ENCODE measurements around the gene SLC16A2. TPM values are rescaled to one million over a fixed set of nuclear protein-coding genes. Genes with fewer than 3 reads are reported as not detected.

The SLC16A2 gene
- total RNA-seq, 1 donor from 2014 or later, result 12.5 TPM

- Histone ChIP-seq H3K9me3 (ENCODE audit: control insufficient read depth in 3 of 3, low read length in 3 of 3) (no peaks in the 10 kb centered on the region), H3K27me3 (ENCODE audit: control insufficient read depth in 3 of 3, insufficient read depth in 3 of 3, low read length in 3 of 3) (peaks cover 0 to 24% (median 0%) of the 10 kb centered on the region in 3 donors), H3K4me3 (ENCODE audit: low read length in 3 of 3) (peak overlapping the region; percentile 70 to 74 (median 70)), H3K4me1 (ENCODE audit: control insufficient read depth in 3 of 3, insufficient read depth in 3 of 3, low read length in 3 of 3) (peaks cover 9 to 13% (median 10%) of the 10 kb centered on the region in 3 donors), H3K27ac (ENCODE audit: low read depth, low read length) (peak overlapping the region; percentile 80), H3K36me3 (ENCODE audit: control insufficient read depth in 3 of 3, insufficient read depth in 3 of 3, low read length in 3 of 3) (no peaks in the 10 kb centered on the region), H3K9ac (ENCODE audit: low read depth in 1 of 3, low read length in 3 of 3) (peak overlapping the region; percentile 57 to 79 (median 70))
Measured at GRCh38 chrX:74420196-74421035, 877 bp upstream of the SLC16A2 start.

- Histone ChIP-seq H3K9me3 (ENCODE audit: control insufficient read depth in 3 of 3, low read length in 3 of 3) (no peaks in the 10 kb centered on the region), H3K4me1 (ENCODE audit: control insufficient read depth in 3 of 3, insufficient read depth in 3 of 3, low read length in 3 of 3) (peaks cover 9 to 13% (median 10%) of the 10 kb centered on the region in 3 donors), H3K9ac (ENCODE audit: low read depth in 1 of 3, low read length in 3 of 3) (peak overlapping the region in 1 of 3 donors; percentile 43), H3K4me3 (ENCODE audit: low read length in 3 of 3) (peak overlapping the region; percentile 55 to 70 (median 70)), H3K27me3 (ENCODE audit: control insufficient read depth in 3 of 3, insufficient read depth in 3 of 3, low read length in 3 of 3) (peaks cover 0 to 20% (median 0%) of the 10 kb centered on the region in 3 donors), H3K36me3 (ENCODE audit: control insufficient read depth in 3 of 3, insufficient read depth in 3 of 3, low read length in 3 of 3) (no peaks in the 10 kb centered on the region), H3K27ac (ENCODE audit: low read depth, low read length) (no peak overlapping the region)
Measured at GRCh38 chrX:74421740-74422352, 553 bp downstream of the SLC16A2 start.

- peaks cover 0 to 18% (median 0%) of the 10 kb centered on the region in 3 donors for H3K27me3 ChIP-seq (ENCODE audit: control insufficient read depth in 3 of 3, insufficient read depth in 3 of 3, low read length in 3 of 3)
- H3K9me3 ChIP-seq (ENCODE audit: control insufficient read depth in 3 of 3, low read length in 3 of 3), result no peaks in the 10 kb centered on the region
- peaks cover 9 to 13% (median 10%) of the 10 kb centered on the region in 3 donors for H3K4me1 ChIP-seq (ENCODE audit: control insufficient read depth in 3 of 3, insufficient read depth in 3 of 3, low read length in 3 of 3)
- H3K9ac ChIP-seq (ENCODE audit: low read depth in 1 of 3, low read length in 3 of 3), result peak overlapping the region; percentile 34 to 73 (median 61)
- H3K27ac ChIP-seq (ENCODE audit: low read depth, low read length), result no peak overlapping the region
- peak overlapping the region; percentile 55 to 70 (median 60) for H3K4me3 ChIP-seq (ENCODE audit: low read length in 3 of 3)
- no peaks in the 10 kb centered on the region for H3K36me3 ChIP-seq (ENCODE audit: control insufficient read depth in 3 of 3, insufficient read depth in 3 of 3, low read length in 3 of 3)
Measured at GRCh38 chrX:74422576-74423288, 1.4 kb downstream of the SLC16A2 start.

- peaks cover 0 to 11% (median 0%) of the 10 kb centered on the region in 3 donors for H3K27me3 ChIP-seq (ENCODE audit: control insufficient read depth in 3 of 3, insufficient read depth in 3 of 3, low read length in 3 of 3)
- peak overlapping the region in 1 of 3 donors; percentile 70 for H3K4me3 ChIP-seq (ENCODE audit: low read length in 3 of 3)
- no peak overlapping the region for H3K27ac ChIP-seq (ENCODE audit: low read depth, low read length)
- H3K9me3 ChIP-seq (ENCODE audit: control insufficient read depth in 3 of 3, low read length in 3 of 3), result no peaks in the 10 kb centered on the region
- H3K4me1 ChIP-seq (ENCODE audit: control insufficient read depth in 3 of 3, insufficient read depth in 3 of 3, low read length in 3 of 3), result peaks cover 9 to 13% (median 10%) of the 10 kb centered on the region in 3 donors
- H3K36me3 ChIP-seq (ENCODE audit: control insufficient read depth in 3 of 3, insufficient read depth in 3 of 3, low read length in 3 of 3), result no peaks in the 10 kb centered on the region
- H3K9ac ChIP-seq (ENCODE audit: low read depth in 1 of 3, low read length in 3 of 3), result peak overlapping the region in 2 of 3 donors; percentile 61 to 73
Measured at GRCh38 chrX:74423289-74423998, 2.2 kb downstream of the SLC16A2 start.

- H3K27ac ChIP-seq (ENCODE audit: low read depth, low read length), result no peak overlapping the region
- no peaks in the 10 kb centered on the region for H3K9me3 ChIP-seq (ENCODE audit: control insufficient read depth in 3 of 3, low read length in 3 of 3)
- H3K4me1 ChIP-seq (ENCODE audit: control insufficient read depth in 3 of 3, insufficient read depth in 3 of 3, low read length in 3 of 3), result peaks cover 0 to 4% (median 3%) of the 10 kb centered on the region in 3 donors
- no peak overlapping the region for H3K4me3 ChIP-seq (ENCODE audit: low read length in 3 of 3)
- no peak overlapping the region for H3K9ac ChIP-seq (ENCODE audit: low read depth in 1 of 3, low read length in 3 of 3)
- H3K27me3 ChIP-seq (ENCODE audit: control insufficient read depth in 3 of 3, insufficient read depth in 3 of 3, low read length in 3 of 3), result peaks cover 0 to 2% (median 0%) of the 10 kb centered on the region in 3 donors
- H3K36me3 ChIP-seq (ENCODE audit: control insufficient read depth in 3 of 3, insufficient read depth in 3 of 3, low read length in 3 of 3), result no peaks in the 10 kb centered on the region
Measured at GRCh38 chrX:74426071-74426470, 4.8 kb downstream of the SLC16A2 start.

- peaks cover 0 to 2% (median 0%) of the 10 kb centered on the region in 3 donors for H3K27me3 ChIP-seq (ENCODE audit: control insufficient read depth in 3 of 3, insufficient read depth in 3 of 3, low read length in 3 of 3)
- H3K9ac ChIP-seq (ENCODE audit: low read depth in 1 of 3, low read length in 3 of 3), result no peak overlapping the region
- peaks cover 0 to 4% (median 3%) of the 10 kb centered on the region in 3 donors for H3K4me1 ChIP-seq (ENCODE audit: control insufficient read depth in 3 of 3, insufficient read depth in 3 of 3, low read length in 3 of 3)
- no peaks in the 10 kb centered on the region for H3K36me3 ChIP-seq (ENCODE audit: control insufficient read depth in 3 of 3, insufficient read depth in 3 of 3, low read length in 3 of 3)
- H3K9me3 ChIP-seq (ENCODE audit: control insufficient read depth in 3 of 3, low read length in 3 of 3), result no peaks in the 10 kb centered on the region
- no peak overlapping the region for H3K4me3 ChIP-seq (ENCODE audit: low read length in 3 of 3)
- H3K27ac ChIP-seq (ENCODE audit: low read depth, low read length), result no peak overlapping the region
Measured at GRCh38 chrX:74426615-74427014, 5.3 kb downstream of the SLC16A2 start.

GRCh38 chrX:74431797-74432196 is 10.5 kb downstream of the SLC16A2 start:
- Histone ChIP-seq H3K4me1 (ENCODE audit: control insufficient read depth in 3 of 3, insufficient read depth in 3 of 3, low read length in 3 of 3) (no peaks in the 10 kb centered on the region), H3K4me3 (ENCODE audit: low read length in 3 of 3) (no peak overlapping the region), H3K9ac (ENCODE audit: low read depth in 1 of 3, low read length in 3 of 3) (no peak overlapping the region), H3K9me3 (ENCODE audit: control insufficient read depth in 3 of 3, low read length in 3 of 3) (no peaks in the 10 kb centered on the region), H3K36me3 (ENCODE audit: control insufficient read depth in 3 of 3, insufficient read depth in 3 of 3, low read length in 3 of 3) (no peaks in the 10 kb centered on the region), H3K27me3 (ENCODE audit: control insufficient read depth in 3 of 3, insufficient read depth in 3 of 3, low read length in 3 of 3) (peaks cover 0 to 2% (median 0%) of the 10 kb centered on the region in 3 donors), H3K27ac (ENCODE audit: low read depth, low read length) (no peak overlapping the region)

- no peak overlapping the region for H3K9ac ChIP-seq (ENCODE audit: low read depth in 1 of 3, low read length in 3 of 3)
- H3K27me3 ChIP-seq (ENCODE audit: control insufficient read depth in 3 of 3, insufficient read depth in 3 of 3, low read length in 3 of 3), result peaks cover 0 to 2% (median 0%) of the 10 kb centered on the region in 3 donors
- no peak overlapping the region for H3K27ac ChIP-seq (ENCODE audit: low read depth, low read length)
- peaks cover 0 to 3% (median 0%) of the 10 kb centered on the region in 3 donors for H3K4me1 ChIP-seq (ENCODE audit: control insufficient read depth in 3 of 3, insufficient read depth in 3 of 3, low read length in 3 of 3)
- no peaks in the 10 kb centered on the region for H3K9me3 ChIP-seq (ENCODE audit: control insufficient read depth in 3 of 3, low read length in 3 of 3)
- H3K4me3 ChIP-seq (ENCODE audit: low read length in 3 of 3), result no peak overlapping the region
- no peaks in the 10 kb centered on the region for H3K36me3 ChIP-seq (ENCODE audit: control insufficient read depth in 3 of 3, insufficient read depth in 3 of 3, low read length in 3 of 3)
Measured at GRCh38 chrX:74434336-74434735, 13.0 kb downstream of the SLC16A2 start.

GRCh38 chrX:74437530-74437929 is 16.2 kb downstream of the SLC16A2 start:
- Histone ChIP-seq H3K27me3 (ENCODE audit: control insufficient read depth in 3 of 3, insufficient read depth in 3 of 3, low read length in 3 of 3) (no peaks in the 10 kb centered on the region), H3K27ac (ENCODE audit: low read depth, low read length) (no peak overlapping the region), H3K36me3 (ENCODE audit: control insufficient read depth in 3 of 3, insufficient read depth in 3 of 3, low read length in 3 of 3) (no peaks in the 10 kb centered on the region), H3K4me1 (ENCODE audit: control insufficient read depth in 3 of 3, insufficient read depth in 3 of 3, low read length in 3 of 3) (peaks cover 0 to 3% (median 0%) of the 10 kb centered on the region in 3 donors), H3K4me3 (ENCODE audit: low read length in 3 of 3) (no peak overlapping the region), H3K9me3 (ENCODE audit: control insufficient read depth in 3 of 3, low read length in 3 of 3) (no peaks in the 10 kb centered on the region), H3K9ac (ENCODE audit: low read depth in 1 of 3, low read length in 3 of 3) (no peak overlapping the region)
